KG1 (cell line): Measurements from ENCODE around the gene DTHD1.
A peak's percentile ranks its signal among the peaks of the same experiment; 100 is the strongest.

Experiments used
- DNase-seq: peaks from one replicate; lab custom pipeline; 2025; lab: John Stamatoyannopoulos, UW

The DTHD1 gene

GRCh38 chr4:36348403-36348938, 67.1 kb downstream of the DTHD1 start:
- DNase-seq = no peak

- DNase-seq = no peak
Observed at GRCh38 chr4:36349938-36350549, 68.6 kb downstream of the DTHD1 start.

- DNase-seq = peak; percentile 41
Observed at GRCh38 chr4:36351082-36351666, 69.8 kb downstream of the DTHD1 start.

- DNase-seq = no peak
Observed at GRCh38 chr4:36353998-36354397, 72.6 kb downstream of the DTHD1 start.

GRCh38 chr4:36358173-36358572, 76.8 kb downstream of the DTHD1 start:
- DNase-seq = no peak

GRCh38 chr4:36360755-36361154, 79.3 kb downstream of the DTHD1 start:
- DNase-seq = no peak

GRCh38 chr4:36363024-36363423, 81.6 kb downstream of the DTHD1 start:
- no peak for DNase-seq

- DNase-seq = no peak
Observed at GRCh38 chr4:36374836-36375511, 93.6 kb downstream of the DTHD1 start.

GRCh38 chr4:36385951-36386571, 104.6 kb downstream of the DTHD1 start:
- peak; percentile 51 for DNase-seq

- no peak for DNase-seq
Observed at GRCh38 chr4:36386691-36387090, 105.3 kb downstream of the DTHD1 start.

- DNase-seq = no peak
Observed at GRCh38 chr4:36388710-36389109, 107.3 kb downstream of the DTHD1 start.

GRCh38 chr4:36391411-36391810, 110.0 kb downstream of the DTHD1 start:
- no peak for DNase-seq

- DNase-seq = no peak
Observed at GRCh38 chr4:36392024-36392423, 110.6 kb downstream of the DTHD1 start.

GRCh38 chr4:36392916-36393315, 111.5 kb downstream of the DTHD1 start:
- DNase-seq = no peak
